ENCODE data around the gene SIPA1L3.

GRCh38 chr19:38047049-38047438, 140.0 kb downstream of the SIPA1L3 start:
- TF ChIP-seq REST (IDR thresholded peaks at IDR 0.05; ENCODE audit: unreplicated experiment) (no peak), CTCF (conservative IDR thresholded peaks at IDR 0.05; ENCODE audit: low read depth in 2 of 2) (no peak), POLR2AphosphoS5 (IDR thresholded peaks at IDR 0.05; ENCODE audit: low read depth) (no peak), CREB1 (CRISPR knock-in tag; IDR thresholded peaks at IDR 0.05; ENCODE audit: low read depth) (no peak), EZH2 (IDR thresholded peaks at IDR 0.05; ENCODE audit: low read depth, unreplicated experiment) (no peak), EZH2phosphoT487 (IDR thresholded peaks at IDR 0.05; ENCODE audit: unreplicated experiment) (no peak), JUNB (IDR thresholded peaks at IDR 0.05; ENCODE audit: unreplicated experiment) (no peak), STAT1 (IDR thresholded peaks at IDR 0.05; ENCODE audit: unreplicated experiment) (no peak)

Data from GM23338 (cell line).